ENCODE results near the gene SMARCA4.
"Not testable (repeated sequence)": the region's sequence is repeated elsewhere in the genome, so short reads cannot be mapped to it uniquely, and the experiment has no call there.

SMARCA4 gene

DNA sequence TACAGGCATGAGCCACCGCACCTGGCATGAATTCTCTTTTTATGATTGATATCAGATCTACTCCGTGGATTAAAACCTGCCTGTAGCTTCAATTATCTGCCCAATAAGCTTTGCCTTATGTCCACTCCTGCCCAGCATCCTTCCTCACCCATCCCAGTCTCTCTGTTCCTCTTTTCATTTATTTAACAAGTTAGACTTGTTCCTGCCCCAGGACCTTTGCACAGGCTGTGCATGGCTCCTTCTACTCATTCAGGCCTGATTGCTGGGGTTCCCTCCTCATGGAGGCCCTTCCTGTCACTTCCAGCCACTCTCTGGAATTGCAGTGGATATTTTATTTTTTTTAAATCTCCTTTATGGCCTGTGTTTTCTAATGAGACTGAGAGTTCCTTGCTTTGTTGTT is 27.6 kb downstream of the SMARCA4 start:
- TF ChIP-seq CTCF (IDR thresholded peaks at IDR 0.05; ENCODE audit: control insufficient read depth, insufficient read depth, low read depth, low read length, missing control alignments), result no peak
- H3K4me3 ChIP-seq (ENCODE audit: control insufficient read depth, low read depth, low read length), result no peak overlapping the region
- DNase-seq (ENCODE audit: low read depth), result no peak

- TF ChIP-seq CTCF (IDR thresholded peaks at IDR 0.05; ENCODE audit: control insufficient read depth, insufficient read depth, low read depth, low read length, missing control alignments), result no peak
- no peak overlapping the region for H3K4me3 ChIP-seq (ENCODE audit: control insufficient read depth, low read depth, low read length)
- DNase-seq (ENCODE audit: low read depth), result no peak
Measured at GRCh38 chr19:10988921-10989320, 28.1 kb downstream of the SMARCA4 start.

DNA sequence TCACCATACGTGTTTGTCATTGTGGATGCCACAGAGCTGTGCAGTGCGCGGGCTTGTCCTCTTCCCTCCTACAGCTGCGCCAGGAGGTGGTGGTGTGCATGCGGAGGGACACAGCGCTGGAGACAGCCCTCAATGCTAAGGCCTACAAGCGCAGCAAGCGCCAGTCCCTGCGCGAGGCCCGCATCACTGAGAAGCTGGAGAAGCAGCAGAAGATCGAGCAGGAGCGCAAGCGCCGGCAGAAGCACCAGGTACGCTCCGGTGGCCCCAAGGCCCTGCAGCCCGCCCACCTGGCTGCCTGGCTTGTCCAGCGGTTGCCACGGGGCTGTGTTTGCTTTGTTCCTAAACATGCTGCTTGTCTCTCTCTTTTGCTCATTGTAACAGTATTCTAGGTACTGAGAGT is 30.2 kb downstream of the SMARCA4 start:
- no peak for TF ChIP-seq CTCF (IDR thresholded peaks at IDR 0.05; ENCODE audit: control insufficient read depth, insufficient read depth, low read depth, low read length, missing control alignments)
- no peak for DNase-seq (ENCODE audit: low read depth)

GRCh38 chr19:10991521-10992081 is 30.8 kb downstream of the SMARCA4 start:
- TF ChIP-seq CTCF (IDR thresholded peaks at IDR 0.05; ENCODE audit: control insufficient read depth, insufficient read depth, low read depth, low read length, missing control alignments), result no peak
- DNase-seq (ENCODE audit: low read depth), result no peak

More for the DNA sequence above, 30.2 kb downstream of the SMARCA4 start:
- no peak overlapping the region for H3K4me3 ChIP-seq (ENCODE audit: control insufficient read depth, low read depth, low read length)

GRCh38 chr19:10992174-10992573 is 31.3 kb downstream of the SMARCA4 start:
- H3K4me3 ChIP-seq (ENCODE audit: control insufficient read depth, low read depth, low read length); DNase-seq (ENCODE audit: low read depth): not testable (repeated sequence)

More at GRCh38 chr19:10991521-10992081, 30.8 kb downstream of the SMARCA4 start:
- no peak overlapping the region for H3K4me3 ChIP-seq (ENCODE audit: control insufficient read depth, low read depth, low read length)

DNA sequence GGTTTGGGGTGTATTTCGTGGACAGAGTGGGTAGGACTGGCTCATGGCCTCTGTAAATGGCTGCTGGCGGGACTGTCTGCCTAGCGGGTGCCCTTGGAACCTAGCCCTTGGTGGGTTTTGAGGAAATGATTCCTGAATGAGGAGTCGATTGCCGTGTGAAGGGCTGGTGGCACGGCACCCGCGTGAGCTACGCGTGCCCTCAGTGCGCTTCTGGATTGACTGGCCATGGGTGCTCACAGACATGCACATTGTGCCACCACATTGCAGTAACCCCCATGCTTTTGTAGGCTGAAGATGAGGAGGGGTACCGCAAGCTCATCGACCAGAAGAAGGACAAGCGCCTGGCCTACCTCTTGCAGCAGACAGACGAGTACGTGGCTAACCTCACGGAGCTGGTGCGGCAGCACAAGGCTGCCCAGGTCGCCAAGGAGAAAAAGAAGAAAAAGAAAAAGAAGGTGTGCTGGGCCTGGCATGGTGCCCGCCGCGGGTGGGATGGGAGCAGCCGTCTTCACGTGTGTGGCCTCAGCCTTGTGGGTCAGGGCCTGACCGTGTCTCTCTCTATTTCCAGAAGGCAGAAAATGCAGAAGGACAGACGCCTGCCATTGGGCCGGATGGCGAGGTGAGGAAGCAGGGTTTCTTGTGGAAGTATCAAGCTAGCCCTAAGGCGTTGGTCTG is 35.2 kb downstream of the SMARCA4 start:
- no peak for DNase-seq (ENCODE audit: low read depth)
- no peak overlapping the region for H3K4me3 ChIP-seq (ENCODE audit: control insufficient read depth, low read depth, low read length)
- no peak for TF ChIP-seq CTCF (IDR thresholded peaks at IDR 0.05; ENCODE audit: control insufficient read depth, insufficient read depth, low read depth, low read length, missing control alignments)

DNA sequence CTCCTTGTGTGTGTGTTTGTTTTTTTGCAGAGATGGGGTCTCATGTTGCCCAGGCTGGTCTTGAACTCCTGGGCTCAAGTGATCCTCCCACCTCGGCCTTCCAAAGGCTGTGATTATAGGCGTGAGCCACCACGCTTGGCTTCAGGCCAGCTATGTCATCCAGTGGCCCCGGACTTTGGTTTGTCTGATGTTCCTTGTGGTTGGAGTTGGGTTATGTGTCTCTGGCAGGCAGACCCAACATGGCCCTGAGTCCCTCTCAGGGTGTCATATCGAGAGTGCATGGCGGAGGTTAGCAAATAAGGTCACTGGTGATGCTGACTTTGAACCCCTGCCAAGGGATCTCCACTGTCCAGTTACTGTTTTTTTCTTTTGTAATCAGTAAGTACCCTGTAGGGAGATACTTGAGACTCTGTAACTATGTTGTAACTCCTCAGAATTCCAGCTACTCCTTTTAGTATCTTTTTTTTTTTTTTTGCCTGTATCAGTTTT is 37.3 kb downstream of the SMARCA4 start:
- no peak overlapping the region for H3K4me3 ChIP-seq (ENCODE audit: control insufficient read depth, low read depth, low read length)
- no peak for TF ChIP-seq CTCF (IDR thresholded peaks at IDR 0.05; ENCODE audit: control insufficient read depth, insufficient read depth, low read depth, low read length, missing control alignments)
- DNase-seq (ENCODE audit: low read depth), result no peak
